Body of pancreas (tissue), 4 donors: ENCODE data around the gene BPHL. TPM values are rescaled to one million over a fixed set of nuclear protein-coding genes. Genes with fewer than 3 reads are reported as not detected.

ENCODE experiments used
- ATAC-seq: fragments of 150-250 bp; one replicate; pipeline ENCODE4 v1.9.1; 2016
- DNase-seq, 4 donors: peaks; one replicate each; pipeline ENCODE4 v3.0.0-alpha.2; 2019
- H3K27ac ChIP-seq, 4 donors: fragments of 200-600 bp; sonication (generic); 1 replicate in 3 of 4; 2 replicates in 1 of 4; pipeline versions ENCODE4 v1.5.1 to v1.6.1; 2016 to 2019; ENCODE audit warnings: mild to moderate bottlenecking in 1 of 4, mixed read lengths in 1 of 4, moderate library complexity in 1 of 4
- H3K27me3 ChIP-seq, 2 donors: fragments of 200-600 bp; sonication (generic); one replicate each; pipeline ENCODE4 v1.6.0; 2016; ENCODE audit warnings: mild to moderate bottlenecking in 1 of 2
- H3K36me3 ChIP-seq, 2 donors: fragments of 200-600 bp; sonication (generic); replicated peaks in 1 of 2; 2 replicates each; pipeline ENCODE4 v1.5.1; 2016; ENCODE audit warnings: low read depth in 2 of 2; ENCODE audit not compliant: insufficient read depth in 1 of 2
- H3K4me1 ChIP-seq: fragments of 200-600 bp; sonication (generic); one replicate; pipeline ENCODE4 v1.6.0; 2016
- H3K4me3 ChIP-seq, 2 donors: fragments of 200-600 bp; sonication (generic); 1 replicate in 1 of 2; 2 replicates in 1 of 2; pipeline ENCODE4 v1.5.1; 2016 to 2019
- H3K9me3 ChIP-seq, 3 donors: fragments of 200-600 bp; sonication (generic); 1 replicate in 2 of 3; 2 replicates in 1 of 3; pipeline ENCODE4 v1.5.1; 2016
- CTCF ChIP-seq, 7 experiments: fragments of 450-650 bp in 4 of 7; fragments of 200-600 bp in 3 of 7; sonication (generic) in 3 of 7; IDR thresholded peaks; one replicate each; pipeline ENCODE4 v1.5.1; 2016 to 2019; ENCODE audit warnings: antibody characterized with exemption in 7 of 7
- POLR2A ChIP-seq, 3 donors: fragments of 450-650 bp; IDR thresholded peaks; one replicate each; pipeline ENCODE4 v1.6.1; 2016; ENCODE audit warnings: antibody characterized with exemption in 3 of 3, mild to moderate bottlenecking in 2 of 3
- WGBS, 2 donors: methylation state at CpG; one replicate each; pipeline ENCODE4 v1.1.5; 2017; 5-methylcytosine and 5-hydroxymethylcytosine counted together
- intact Hi-C: fragments of 100-400 bp; cut with DNase I; formaldehyde crosslinking; loops from one replicate; pipeline ENCODE4 v1.15.1; 2023
- total RNA-seq, 2 donors: library from RNA; depleted of rRNA; stranded (reverse); fragments of >200 nt; gene quantifications; one replicate each; pipeline ENCODE4 v1.1.0, GENCODE V29; 2016

BPHL gene
- total RNA-seq, 2 donors from 2014 or later, result 15.6 to 21.8 TPM

GRCh38 chr6:3162067-3162497 is 43.6 kb downstream of the BPHL start:
- DNase-seq (peak in 1 of 4 donors; percentile 24), ATAC-seq (no peak)
- H3K27ac ChIP-seq, result peak overlapping the region; percentile 88 to 98 (median 96)
- H3K36me3 ChIP-seq, result no peaks in the 10 kb centered on the region
- intact Hi-C loops, result loop anchor here (5.0 to 10.0 kb wide), 2 partner anchors 40 to 93 kb away; partner anchors contain the start of gene PSMG4
- H3K27me3 ChIP-seq, result no peaks in the 10 kb centered on the region
- TF ChIP-seq CTCF (IDR thresholded peaks at IDR 0.05) (no peak), POLR2A (IDR thresholded peaks at IDR 0.05) (no peak)
- no peaks in the 10 kb centered on the region for H3K9me3 ChIP-seq
- 19 to 35% methylated on average over 6 to 7 of the region's 7 CpGs for WGBS, 2 donors
- peaks cover 33% of the 10 kb centered on the region for H3K4me1 ChIP-seq
- H3K4me3 ChIP-seq, result no peak overlapping the region

DNA sequence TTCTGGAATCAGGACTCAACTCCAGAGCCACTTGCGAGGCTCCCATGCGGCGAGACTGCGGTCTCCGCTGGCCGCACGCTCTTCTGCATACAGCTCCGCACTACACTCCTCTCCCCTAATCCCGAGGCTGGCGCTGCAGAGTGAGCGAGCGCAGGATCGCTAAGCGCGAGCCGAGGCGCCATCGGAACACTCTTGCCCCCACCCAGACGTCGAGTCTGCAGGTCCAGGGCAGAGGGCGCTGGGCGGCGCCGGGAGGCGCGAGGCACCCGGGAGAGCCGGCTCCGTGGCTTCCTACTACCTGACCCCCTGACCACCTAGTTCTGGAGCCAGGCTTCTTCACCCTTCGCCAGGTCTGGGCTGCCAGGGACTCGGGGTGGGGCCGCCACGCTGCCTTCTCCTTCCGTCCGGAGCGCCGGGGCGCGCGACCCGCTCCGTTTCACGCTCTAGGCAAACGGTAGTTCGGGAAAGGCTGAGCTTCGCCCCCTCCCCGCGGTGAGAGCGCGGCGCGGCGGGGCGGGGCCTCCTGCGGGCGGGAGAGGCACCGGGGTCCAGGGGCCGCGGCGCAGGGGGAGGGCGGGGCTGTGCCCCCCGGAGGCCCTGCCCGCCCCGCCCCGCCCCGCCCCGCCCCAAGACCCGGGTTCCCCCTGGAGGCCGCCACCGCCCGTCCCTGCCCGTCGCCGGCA is 44.2 kb downstream of the BPHL start:
- peak; percentile 77 to 83 (median 82) for DNase-seq
- peaks cover 33% of the 10 kb centered on the region for H3K4me1 ChIP-seq
- H3K4me3 ChIP-seq, result peak overlapping the region in 1 of 2 donors; percentile 43
- intact Hi-C loops, result loop anchor here (5.0 to 10.0 kb wide), 2 partner anchors 40 to 92 kb away; partner anchors contain the start of gene PSMG4
- 0% methylated on average over 9 to 56 of the region's 74 CpGs for WGBS, 2 donors
- H3K36me3 ChIP-seq, result no peaks in the 10 kb centered on the region
- peak overlapping the region; percentile 88 to 98 (median 96) for H3K27ac ChIP-seq
- H3K27me3 ChIP-seq, result no peaks in the 10 kb centered on the region
- ATAC-seq, result peak; percentile 58
- TF ChIP-seq POLR2A (IDR thresholded peaks at IDR 0.05) (peak; percentile 72 to 87 (median 85)), CTCF (IDR thresholded peaks at IDR 0.05) (peak in 5 of 7 experiments; percentile 14 to 40 (median 33))
- no peaks in the 10 kb centered on the region for H3K9me3 ChIP-seq

DNA sequence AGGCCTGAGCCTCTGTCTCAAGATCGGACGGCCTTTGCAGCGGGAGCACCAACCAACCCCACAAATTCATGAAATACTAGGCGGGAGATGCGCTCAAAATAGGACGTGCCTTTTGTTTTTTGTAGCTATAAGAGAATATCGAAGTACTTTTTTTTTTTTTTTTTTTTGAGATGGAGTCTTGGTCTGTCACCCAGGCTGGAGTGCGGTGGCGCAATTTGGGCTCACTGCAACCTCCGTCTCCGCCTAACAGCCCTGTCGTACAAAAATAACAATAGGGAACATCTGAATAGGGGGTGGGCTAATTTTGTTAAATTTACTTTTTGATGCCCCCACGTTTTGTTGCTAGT is 44.7 kb downstream of the BPHL start:
- Histone ChIP-seq H3K4me1 (peaks cover 32% of the 10 kb centered on the region), H3K9me3 (no peaks in the 10 kb centered on the region), H3K4me3 (no peak overlapping the region), H3K27me3 (no peaks in the 10 kb centered on the region), H3K36me3 (no peaks in the 10 kb centered on the region), H3K27ac (peak overlapping the region; percentile 88 to 98 (median 96))
- 13 to 15% methylated on average over 13 of the region's 13 CpGs for WGBS, 2 donors
- intact Hi-C loops, result loop anchor here (5.0 to 10.0 kb wide), 2 partner anchors 41 to 92 kb away; partner anchors contain the start of gene PSMG4
- ATAC-seq (peak; percentile 3), DNase-seq (peak in 1 of 4 donors; percentile 53)
- TF ChIP-seq CTCF (IDR thresholded peaks at IDR 0.05) (peak in 2 of 7 experiments; percentile 31 to 32), POLR2A (IDR thresholded peaks at IDR 0.05) (no peak)

DNA sequence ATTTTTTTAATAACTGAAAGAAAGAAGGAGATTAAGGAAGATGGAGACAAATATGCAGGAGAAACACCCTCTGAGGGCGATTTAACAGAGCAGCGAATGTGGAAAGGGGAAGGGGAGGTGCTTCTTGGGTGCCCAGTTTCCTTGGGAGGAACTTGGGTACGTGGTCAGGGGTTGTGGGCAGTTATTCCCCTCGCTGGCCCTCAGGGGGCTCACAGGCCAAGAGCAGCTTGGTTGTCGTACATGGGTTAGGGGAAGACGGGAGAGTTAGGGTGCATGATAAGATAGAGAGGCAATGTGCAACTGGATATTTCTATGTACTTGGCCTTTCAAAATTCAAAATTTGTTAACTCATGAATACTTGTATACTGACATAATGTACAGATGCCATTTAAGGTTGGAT is 45.9 kb downstream of the BPHL start:
- 81 to 94% methylated on average over 6 of the region's 6 CpGs for WGBS, 2 donors
- Histone ChIP-seq H3K27ac (no peak overlapping the region), H3K27me3 (no peaks in the 10 kb centered on the region), H3K4me1 (peaks cover 20% of the 10 kb centered on the region), H3K4me3 (no peak overlapping the region), H3K36me3 (no peaks in the 10 kb centered on the region), H3K9me3 (no peaks in the 10 kb centered on the region)
- ATAC-seq (no peak), DNase-seq (no peak)
- TF ChIP-seq CTCF (IDR thresholded peaks at IDR 0.05) (no peak), POLR2A (IDR thresholded peaks at IDR 0.05) (no peak)
- intact Hi-C loops, result loop anchor here (5.0 to 10.0 kb wide), 2 partner anchors 42 to 90 kb away; partner anchors contain the start of gene PSMG4
